GM19035 (cell line): ENCODE measurements around the gene LRRN2.
"Not testable (repeated sequence)": the region's sequence is repeated elsewhere in the genome, so short reads cannot be mapped to it uniquely, and the experiment has no call there.

Source experiments
- ATAC-seq: cut with Tn5 transposase; IDR thresholded peaks from one replicate; pipeline ENCODE4 v1.9.1; 2021; ENCODE audit not compliant: unreplicated experiment

Gene LRRN2

GRCh38 chr1:204692841-204693356, 7.4 kb upstream of the LRRN2 start:
- ATAC-seq = no peak

- no peak for ATAC-seq
Observed at GRCh38 chr1:204692325-204692840, 6.8 kb upstream of the LRRN2 start.

- ATAC-seq = not testable (repeated sequence)
Observed at GRCh38 chr1:204691328-204691730, 5.8 kb upstream of the LRRN2 start.

- ATAC-seq = no peak
Observed at GRCh38 chr1:204688776-204689175, 3.2 kb upstream of the LRRN2 start.

GRCh38 chr1:204688007-204688406, 2.5 kb upstream of the LRRN2 start:
- no peak for ATAC-seq

GRCh38 chr1:204684571-204685235, 835 bp downstream of the LRRN2 start:
- ATAC-seq = no peak

- no peak for ATAC-seq
Observed at GRCh38 chr1:204684206-204684570, 1.4 kb downstream of the LRRN2 start.

- no peak for ATAC-seq
Observed at GRCh38 chr1:204683284-204684205, 2.0 kb downstream of the LRRN2 start.

- ATAC-seq = no peak
Observed at GRCh38 chr1:204680461-204680860, 5.1 kb downstream of the LRRN2 start.

GRCh38 chr1:204680051-204680450, 5.5 kb downstream of the LRRN2 start:
- no peak for ATAC-seq

GRCh38 chr1:204678721-204679475, 6.6 kb downstream of the LRRN2 start:
- no peak for ATAC-seq

- no peak for ATAC-seq
Observed at GRCh38 chr1:204677864-204678263, 7.7 kb downstream of the LRRN2 start.

- no peak for ATAC-seq
Observed at GRCh38 chr1:204676043-204676442, 9.5 kb downstream of the LRRN2 start.

- ATAC-seq = no peak
Observed at GRCh38 chr1:204673909-204674649, 11.5 kb downstream of the LRRN2 start.

- ATAC-seq = no peak
Observed at GRCh38 chr1:204673209-204673608, 12.3 kb downstream of the LRRN2 start.

GRCh38 chr1:204672482-204673121, 12.9 kb downstream of the LRRN2 start:
- no peak for ATAC-seq

- ATAC-seq = no peak
Observed at GRCh38 chr1:204672069-204672468, 13.5 kb downstream of the LRRN2 start.

GRCh38 chr1:204670152-204670927, 15.2 kb downstream of the LRRN2 start:
- ATAC-seq = no peak

- ATAC-seq = no peak
Observed at GRCh38 chr1:204669579-204669978, 16.0 kb downstream of the LRRN2 start.
